A549 (cell line): ENCODE data around the gene ACER3. TPM values are rescaled to one million over a fixed set of nuclear protein-coding genes. Genes with fewer than 3 reads are reported as not detected.

Source experiments
- ATAC-seq, 2 experiments: fragments of 200-7000 bp in 1 of 2; fragments of >200 bp in 1 of 2; cut with Nextera tagmentation in 1 of 2; cut with Tn5 transposase in 1 of 2; 3 replicates each; pipeline versions ENCODE4 v1.8.0 to v1.9.1; 2018 to 2020; ENCODE audit warnings: mild to moderate bottlenecking in 1 of 2, moderate library complexity in 1 of 2
- CTCF ChIA-PET: fragments of 300-600 bp; sonication (Branson Sonifier 250); formaldehyde crosslinking; extraction: SDS; loops from one replicate; lab custom pipeline; 2021; ENCODE audit warnings: antibody characterized with exemption, inconsistent platforms; lab: Yijun Ruan, JAX
- POLR2A ChIA-PET: fragments of 350-600 bp; formaldehyde crosslinking; extraction: SDS; loops from one replicate; lab custom pipeline; 2021; ENCODE audit warnings: antibody characterized with exemption, inconsistent platforms; lab: Yijun Ruan, JAX
- DNase-seq, 2 experiments: peaks; one replicate each; pipeline versions ENCODE4 v3.0.0 to v3.0.0-alpha.2; 2011 to 2016; ENCODE audit warnings: low read depth in 1 of 2, low spot score in 1 of 2
- FAIRE-seq: peaks from 2 replicates; lab custom pipeline; 2011; peaks lifted over from hg19 to GRCh38; lab: Jason Lieb, UNC
- H3K27ac ChIP-seq, 2 experiments: fragments of >200 bp; sonication (Bioruptor Twin); formaldehyde crosslinking; 3 replicates each; pipeline ENCODE4 v1.5.1; 2016 to 2017
- H3K4me1 ChIP-seq: fragments of >200 bp; sonication (Bioruptor Twin); formaldehyde crosslinking; 3 replicates; pipeline ENCODE4 v1.6.1; 2016
- H3K4me2 ChIP-seq: fragments of >200 bp; sonication (Bioruptor Twin); formaldehyde crosslinking; 3 replicates; pipeline ENCODE4 v1.6.1; 2016
- H3K4me3 ChIP-seq: fragments of >200 bp; sonication (Bioruptor Twin); formaldehyde crosslinking; 3 replicates; pipeline ENCODE4 v1.5.1; 2016
- H3K9me3 ChIP-seq: fragments of >200 bp; sonication (Bioruptor Twin); formaldehyde crosslinking; 3 replicates; pipeline ENCODE4 v1.6.1; 2016
- ATOH8 ChIP-seq: fragments of 250-450 bp; sonication (Bioruptor Pico); IDR thresholded peaks from 2 replicates; pipeline ENCODE4 v1.5.0; 2020; ENCODE audit warnings: low read depth, mild to moderate bottlenecking, moderate library complexity
- BHLHE40 ChIP-seq: IDR thresholded peaks from 2 replicates; pipeline ENCODE4 v1.6.1; 2012; ENCODE audit warnings: low read depth, low read length, inconsistent platforms
- CHD2 ChIP-seq: fragments of 150-350 bp; IDR thresholded peaks from 2 replicates; pipeline ENCODE4 v1.6.1; 2014; ENCODE audit warnings: low read length; ENCODE audit not compliant: partially characterized antibody
- CHD4 ChIP-seq: fragments of 200-600 bp; sonication (generic); IDR thresholded peaks from 2 replicates; pipeline ENCODE4 v1.6.1; 2016; ENCODE audit warnings: antibody characterized with exemption, mild to moderate bottlenecking, borderline replicate concordance
- CTCF ChIP-seq: fragments of >200 bp; sonication (Bioruptor Twin); formaldehyde crosslinking; IDR thresholded peaks from 3 replicates; pipeline ENCODE4 v1.5.1; 2016
- EHF ChIP-seq: fragments of 250-450 bp; sonication (Bioruptor Pico); IDR thresholded peaks from 2 replicates; pipeline ENCODE4 v1.5.0; 2020; ENCODE audit warnings: mild to moderate bottlenecking
- EHMT2 ChIP-seq: fragments of 200-600 bp; sonication (generic); IDR thresholded peaks from 2 replicates; pipeline ENCODE4 v1.6.1; 2016; ENCODE audit warnings: antibody characterized with exemption, low read depth, mild to moderate bottlenecking, moderate library complexity
- ELK1 ChIP-seq: fragments of 150-350 bp; IDR thresholded peaks from 2 replicates; pipeline ENCODE4 v1.6.1; 2014; ENCODE audit warnings: low read depth, mild to moderate bottlenecking, low read length
- ESRRA ChIP-seq: fragments of 150-350 bp; IDR thresholded peaks from 2 replicates; pipeline ENCODE4 v1.6.1; 2014; ENCODE audit warnings: mild to moderate bottlenecking, low read length, borderline replicate concordance
- FOSB ChIP-seq: fragments of 250-450 bp; sonication (Bioruptor Pico); IDR thresholded peaks from 2 replicates; pipeline ENCODE4 v1.5.0; 2020; ENCODE audit warnings: mild to moderate bottlenecking, moderate library complexity
- FOSL2 ChIP-seq, 2 experiments: fragments of 450-650 bp in 1 of 2; fragments of >200 bp in 1 of 2; sonication (Bioruptor Twin) in 1 of 2; formaldehyde crosslinking; IDR thresholded peaks; 2 replicates each; pipeline versions ENCODE4 v1.5.0 to v1.6.1; 2016 to 2020; ENCODE audit warnings: mild to moderate bottlenecking in 1 of 2, moderate library complexity in 1 of 2
- FOXS1 ChIP-seq: fragments of 250-450 bp; sonication (Bioruptor Pico); IDR thresholded peaks from 2 replicates; pipeline ENCODE4 v1.5.0; 2020; ENCODE audit warnings: mild to moderate bottlenecking, moderate library complexity
- HES2 ChIP-seq: fragments of >200 bp; sonication (Bioruptor Twin); formaldehyde crosslinking; IDR thresholded peaks from 2 replicates; pipeline ENCODE4 v1.6.1; 2016
- HOXB13 ChIP-seq: fragments of 250-450 bp; sonication (Bioruptor Pico); IDR thresholded peaks from 2 replicates; pipeline ENCODE4 v1.5.0; 2020; ENCODE audit warnings: low read depth, mild to moderate bottlenecking, moderate library complexity
- JUNB ChIP-seq: fragments of >200 bp; sonication (Bioruptor Twin); formaldehyde crosslinking; IDR thresholded peaks from 2 replicates; pipeline ENCODE4 v1.6.1; 2016
- KDM1A ChIP-seq: fragments of 200-600 bp; sonication (generic); IDR thresholded peaks from 2 replicates; pipeline ENCODE4 v1.6.1; 2016; ENCODE audit warnings: low read depth, mild to moderate bottlenecking
- KDM5A ChIP-seq: fragments of 200-600 bp; sonication (generic); IDR thresholded peaks from 2 replicates; pipeline ENCODE4 v1.6.1; 2016; ENCODE audit warnings: antibody characterized with exemption, mild to moderate bottlenecking
- NFE2L2 ChIP-seq: fragments of 150-350 bp; conservative IDR thresholded peaks from 2 replicates; pipeline ENCODE4 v1.6.1; 2014; ENCODE audit warnings: low read length
- PBX3 ChIP-seq: IDR thresholded peaks from 2 replicates; pipeline ENCODE4 v1.6.1; 2012
- POLR2AphosphoS2 ChIP-seq: conservative IDR thresholded peaks from 2 replicates; pipeline ENCODE4 v1.6.1; 2012; ENCODE audit warnings: low read length, improper control_type of control experiment, inconsistent platforms
- RFX5 ChIP-seq: fragments of 450-650 bp; IDR thresholded peaks from 2 replicates; pipeline ENCODE4 v1.7.1; 2014; ENCODE audit warnings: antibody characterized with exemption, mild to moderate bottlenecking, moderate library complexity
- TFCP2L1 ChIP-seq: fragments of 250-450 bp; sonication (Bioruptor Pico); IDR thresholded peaks from 2 replicates; pipeline ENCODE4 v1.5.0; 2021; ENCODE audit warnings: mild to moderate bottlenecking
- WGBS: methylation state at CpG from one replicate; pipeline ENCODE4 v1.1.6; 2017; ENCODE audit errors: missing lambda C conversion rate; 5-methylcytosine and 5-hydroxymethylcytosine counted together
- polyA plus RNA-seq, 4 experiments: library from polyadenylated mRNA; depleted of rRNA in 3 of 4; stranded (reverse); fragments of >200 nt; fragmentation: RNase III in 1 of 4; extraction: RNeasy Plus Mini Kit Qiagen cat#74134 plus additional on column Dnase treatment in 1 of 4; gene quantifications; 2 replicates in 3 of 4; 3 replicates in 1 of 4; pipeline ENCODE4 v1.2.3, GENCODE V29; 2011 to 2017

The ACER3 gene
- polyA plus RNA-seq, 2 of the 4 experiments (the other 2 are of a cell fraction) = 16.0 to 46.6 TPM

- FAIRE-seq (no peak), DNase-seq (no peak), ATAC-seq (no peak)
- TF ChIP-seq EHMT2 (no peak), POLR2AphosphoS2 (no peak), NFE2L2 (no peak), RFX5 (no peak), TFCP2L1 (no peak), FOXS1 (CRISPR knock-in tag) (no peak), KDM1A (no peak), JUNB (no peak), EHF (no peak), PBX3 (no peak), ELK1 (no peak), ATOH8 (CRISPR knock-in tag) (no peak), HES2 (no peak), KDM5A (no peak)
- ChIA-PET CTCF (interaction anchor here (0.5 to 6.3 kb wide), 13 partner anchors 10 to 571 kb away, joined by 3 to 84 read pairs (median 3); no protein-coding TSS in a partner anchor), POLR2A (interaction anchor here (0.5 kb wide), 1 partner anchor 45 kb away, joined by 4 read pairs; no protein-coding TSS in a partner anchor)
- Histone ChIP-seq H3K9me3 (peaks cover 19% of the 10 kb centered on the region), H3K4me2 (no peak overlapping the region), H3K4me1 (peaks cover 26% of the 10 kb centered on the region), H3K27ac (peak overlapping the region; percentile 49 to 51; a peak in 4 of 6 replicates), H3K4me3 (no peak overlapping the region)
- WGBS = 91% methylated on average over 1 of the region's 1 CpG
These were observed 202.7 kb downstream of the ACER3 start for GRCh38 chr11:77063407-77063806.

- no peak for TF ChIP-seq HOXB13
- TF ChIP-seq PBX3 = no peak
- no peak for TF ChIP-seq FOSL2 (IDR thresholded peaks at IDR 0.05)
- no peak for TF ChIP-seq FOSL2 (CRISPR knock-in tag; IDR thresholded peaks at IDR 0.05)
- TF ChIP-seq BHLHE40 = no peak
- no peak for TF ChIP-seq TFCP2L1
- no peak for TF ChIP-seq CHD4
- TF ChIP-seq CTCF = no peak
- no peak for TF ChIP-seq ESRRA
- no peak for TF ChIP-seq CHD2
- no peak for TF ChIP-seq FOSB (CRISPR knock-in tag)
- no peak for TF ChIP-seq KDM5A
- DNase-seq (no peak), FAIRE-seq (no peak), ATAC-seq (no peak)
- peak overlapping the region in 1 of 2 experiments; percentile 51; a peak in 2 of 6 replicates for H3K27ac ChIP-seq
- WGBS = 88% methylated on average over 4 of the region's 4 CpGs
- H3K4me3 ChIP-seq = no peak overlapping the region
- peaks cover 26% of the 10 kb centered on the region for H3K4me1 ChIP-seq
- ChIA-PET CTCF (interaction anchor here (0.5 to 6.3 kb wide), 13 partner anchors 10 to 571 kb away, joined by 3 to 84 read pairs (median 4); no protein-coding TSS in a partner anchor), POLR2A (interaction anchor here (0.5 kb wide), 1 partner anchor 46 kb away, joined by 4 read pairs; no protein-coding TSS in a partner anchor)
- H3K4me2 ChIP-seq = no peak overlapping the region
- peaks cover 16% of the 10 kb centered on the region for H3K9me3 ChIP-seq
These were observed 203.1 kb downstream of the ACER3 start for GRCh38 chr11:77063861-77064260.
